ENCODE results near the gene HNF4A.

HNF4A gene

GRCh38 chr20:44437497-44437896, 82.0 kb downstream of the HNF4A start:
- Histone ChIP-seq H3K9me3 (ENCODE audit: severe bottlenecking) (no peaks in the 10 kb centered on the region), H3K36me3 (ENCODE audit: low read depth) (no peaks in the 10 kb centered on the region), H3K27ac (ENCODE audit: poor library complexity, severe bottlenecking) (no peak overlapping the region), H3K4me1 (ENCODE audit: insufficient read depth, poor library complexity, severe bottlenecking) (peaks cover 2% of the 10 kb centered on the region), H3K4me3 (ENCODE audit: severe bottlenecking) (no peak overlapping the region), H3K27me3 (ENCODE audit: insufficient read depth, poor library complexity, severe bottlenecking) (no peaks in the 10 kb centered on the region)
- DNase-seq (ENCODE audit: low spot score) (no peak), ATAC-seq (ENCODE audit: low read depth) (no peak)
- no peak for TF ChIP-seq CTCF (IDR thresholded peaks at IDR 0.05; ENCODE audit: poor library complexity, severe bottlenecking)

GRCh38 chr20:44438782-44439181, 83.3 kb downstream of the HNF4A start:
- Histone ChIP-seq H3K27me3 (ENCODE audit: insufficient read depth, poor library complexity, severe bottlenecking) (no peaks in the 10 kb centered on the region), H3K4me1 (ENCODE audit: insufficient read depth, poor library complexity, severe bottlenecking) (peaks cover 4% of the 10 kb centered on the region), H3K36me3 (ENCODE audit: low read depth) (no peaks in the 10 kb centered on the region), H3K4me3 (ENCODE audit: severe bottlenecking) (no peak overlapping the region), H3K9me3 (ENCODE audit: severe bottlenecking) (no peaks in the 10 kb centered on the region), H3K27ac (ENCODE audit: poor library complexity, severe bottlenecking) (no peak overlapping the region)
- DNase-seq (ENCODE audit: low spot score) (no peak), ATAC-seq (ENCODE audit: low read depth) (no peak)
- no peak for TF ChIP-seq CTCF (IDR thresholded peaks at IDR 0.05; ENCODE audit: poor library complexity, severe bottlenecking)

GRCh38 chr20:44439318-44439717, 83.8 kb downstream of the HNF4A start:
- H3K4me3 ChIP-seq (ENCODE audit: severe bottlenecking): no peak overlapping the region
- DNase-seq (ENCODE audit: low spot score): no peak
- H3K36me3 ChIP-seq (ENCODE audit: low read depth): no peaks in the 10 kb centered on the region
- H3K9me3 ChIP-seq (ENCODE audit: severe bottlenecking): no peaks in the 10 kb centered on the region
- peaks cover 4% of the 10 kb centered on the region for H3K4me1 ChIP-seq (ENCODE audit: insufficient read depth, poor library complexity, severe bottlenecking)
- H3K27me3 ChIP-seq (ENCODE audit: insufficient read depth, poor library complexity, severe bottlenecking): no peaks in the 10 kb centered on the region
- no peak for ATAC-seq (ENCODE audit: low read depth)
- H3K27ac ChIP-seq (ENCODE audit: poor library complexity, severe bottlenecking): no peak overlapping the region
- no peak for TF ChIP-seq CTCF (IDR thresholded peaks at IDR 0.05; ENCODE audit: poor library complexity, severe bottlenecking)

- H3K4me1 ChIP-seq (ENCODE audit: insufficient read depth, poor library complexity, severe bottlenecking): peaks cover 4% of the 10 kb centered on the region
- no peak overlapping the region for H3K4me3 ChIP-seq (ENCODE audit: severe bottlenecking)
- H3K36me3 ChIP-seq (ENCODE audit: low read depth): no peaks in the 10 kb centered on the region
- H3K27me3 ChIP-seq (ENCODE audit: insufficient read depth, poor library complexity, severe bottlenecking): no peaks in the 10 kb centered on the region
- no peak overlapping the region for H3K27ac ChIP-seq (ENCODE audit: poor library complexity, severe bottlenecking)
- TF ChIP-seq CTCF (IDR thresholded peaks at IDR 0.05; ENCODE audit: poor library complexity, severe bottlenecking): no peak
- peak; percentile 93 for ATAC-seq (ENCODE audit: low read depth)
- H3K9me3 ChIP-seq (ENCODE audit: severe bottlenecking): no peaks in the 10 kb centered on the region
- DNase-seq (ENCODE audit: low spot score): peak; percentile 72
Observed at GRCh38 chr20:44442298-44443070, 87.0 kb downstream of the HNF4A start.
